ENCODE results near the gene CLEC18C.
"Not testable (repeated sequence)": the region's sequence is repeated elsewhere in the genome, so short reads cannot be mapped to it uniquely, and the experiment has no call there.

CLEC18C gene

GRCh38 chr16:70151941-70152509 lies 21.6 kb upstream of the CLEC18C start:
- ChIA-PET POLR2A (no interaction called here), CTCF (interaction anchor here (0.9 to 2.3 kb wide), 2 partner anchors 9 to 13 kb away, joined by 4 to 17 read pairs; no protein-coding TSS in a partner anchor)
- no peak for DNase-seq (ENCODE audit: low read depth, low spot score)
- no peak for TF ChIP-seq CTCF (IDR thresholded peaks at IDR 0.05; ENCODE audit: insufficient read depth, low read length, missing control alignments)
- no peak overlapping the region for H3K4me3 ChIP-seq (ENCODE audit: low read depth, low read length)

GRCh38 chr16:70152578-70153302 lies 20.8 kb upstream of the CLEC18C start:
- DNase-seq (ENCODE audit: low read depth, low spot score), result no peak
- no peak for TF ChIP-seq CTCF (IDR thresholded peaks at IDR 0.05; ENCODE audit: insufficient read depth, low read length, missing control alignments)
- CTCF ChIA-PET, result interaction anchor here (0.9 to 2.3 kb wide), 2 partner anchors 8 to 12 kb away, joined by 4 to 17 read pairs; no protein-coding TSS in a partner anchor
- no peak overlapping the region for H3K4me3 ChIP-seq (ENCODE audit: low read depth, low read length)
- POLR2A ChIA-PET, result no interaction called here

- POLR2A ChIA-PET; DNase-seq (ENCODE audit: low read depth, low spot score); H3K4me3 ChIP-seq (ENCODE audit: low read depth, low read length): not testable (repeated sequence)
- CTCF ChIA-PET, result interaction anchor here (1.5 to 4.0 kb wide), 2 partner anchors 10 to 11 kb away, joined by 3 to 18 read pairs; no protein-coding TSS in a partner anchor
Measured at GRCh38 chr16:70154736-70155135, 18.9 kb upstream of the CLEC18C start.

- POLR2A ChIA-PET, result no interaction called here
- CTCF ChIA-PET, result interaction anchor here (4.0 kb wide), 1 partner anchor 8 kb away, joined by 18 read pairs; no protein-coding TSS in a partner anchor
- no peak overlapping the region for H3K4me3 ChIP-seq (ENCODE audit: low read depth, low read length)
- DNase-seq (ENCODE audit: low read depth, low spot score), result no peak
- no peak for TF ChIP-seq CTCF (IDR thresholded peaks at IDR 0.05; ENCODE audit: insufficient read depth, low read length, missing control alignments)
Measured at GRCh38 chr16:70156207-70156978, 17.2 kb upstream of the CLEC18C start.

GRCh38 chr16:70157105-70157476 lies 16.5 kb upstream of the CLEC18C start:
- DNase-seq (ENCODE audit: low read depth, low spot score), result no peak
- H3K4me3 ChIP-seq (ENCODE audit: low read depth, low read length), result no peak overlapping the region
- no peak for TF ChIP-seq CTCF (IDR thresholded peaks at IDR 0.05; ENCODE audit: insufficient read depth, low read length, missing control alignments)
- POLR2A ChIA-PET, result no interaction called here
- CTCF ChIA-PET, result interaction anchor here (4.0 kb wide), 1 partner anchor 8 kb away, joined by 18 read pairs; no protein-coding TSS in a partner anchor

- ChIA-PET POLR2A (no interaction called here), CTCF (no interaction called here)
- no peak for TF ChIP-seq CTCF (IDR thresholded peaks at IDR 0.05; ENCODE audit: insufficient read depth, low read length, missing control alignments)
- no peak overlapping the region for H3K4me3 ChIP-seq (ENCODE audit: low read depth, low read length)
- no peak for DNase-seq (ENCODE audit: low read depth, low spot score)
Measured at GRCh38 chr16:70157477-70158260, 15.9 kb upstream of the CLEC18C start.

Measured in AG04449 (cell line).